Astrocyte of the cerebellum (primary cell): ENCODE results near the gene RAB6B.

ENCODE experiments used
- DNase-seq: peaks from one replicate; pipeline ENCODE4 v3.0.0-alpha.2; 2011; ENCODE audit warnings: low read depth
- H3K4me3 ChIP-seq: 2 replicates; pipeline ENCODE4 v1.5.1; 2011; ENCODE audit warnings: mild to moderate bottlenecking, low read depth, low read length, moderate library complexity
- in situ Hi-C: cut with HindIII; loops from 2 replicates; pipeline ENCODE4 v1.10.0; 2017; ENCODE audit warnings: low sequenced_read_pairs
- TF ChIP-seq, protein P1 (sequence below): IDR thresholded peaks from 2 replicates; pipeline ENCODE4 v1.5.1; 2012; ENCODE audit warnings: low read length, low read depth, moderate library complexity, mild to moderate bottlenecking; ENCODE audit errors: missing control alignments

RAB6B gene

DNA sequence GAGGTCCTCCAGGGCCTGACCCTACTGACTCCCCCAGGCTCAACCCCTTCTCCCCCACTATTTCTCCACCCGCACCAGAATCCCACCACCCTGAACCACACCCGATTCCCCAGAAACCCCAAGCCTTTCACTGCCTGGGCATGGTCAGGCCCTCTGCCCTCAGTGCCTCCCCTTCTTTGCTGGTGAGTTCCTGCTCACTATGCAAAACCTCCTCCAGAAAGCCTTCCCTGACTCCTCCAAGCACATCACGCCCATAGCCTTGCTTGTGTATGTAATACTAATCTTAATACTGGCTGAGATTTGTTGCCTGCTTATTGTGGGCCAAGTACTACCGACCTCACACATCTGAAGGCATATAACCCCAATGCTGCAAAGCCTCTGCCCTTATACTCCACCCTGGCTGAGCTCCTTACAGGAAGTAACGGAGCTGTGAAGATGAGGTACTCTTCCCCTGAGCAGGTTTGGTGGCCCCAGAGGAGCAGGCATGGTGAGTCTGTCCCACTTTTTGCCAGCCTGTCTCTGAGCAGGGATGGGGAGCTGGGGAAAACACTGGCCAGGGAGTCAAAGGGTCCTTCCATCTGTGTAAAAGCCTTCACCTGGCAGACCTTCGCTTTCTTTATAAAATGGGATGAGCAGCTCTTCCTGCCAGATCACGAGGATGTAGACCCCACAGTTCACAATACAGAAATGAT lies 9.5 kb downstream of the RAB6B start:
- in situ Hi-C loops, result no loop called here
- H3K4me3 ChIP-seq, result no peak overlapping the region
- TF ChIP-seq, protein P1, sequence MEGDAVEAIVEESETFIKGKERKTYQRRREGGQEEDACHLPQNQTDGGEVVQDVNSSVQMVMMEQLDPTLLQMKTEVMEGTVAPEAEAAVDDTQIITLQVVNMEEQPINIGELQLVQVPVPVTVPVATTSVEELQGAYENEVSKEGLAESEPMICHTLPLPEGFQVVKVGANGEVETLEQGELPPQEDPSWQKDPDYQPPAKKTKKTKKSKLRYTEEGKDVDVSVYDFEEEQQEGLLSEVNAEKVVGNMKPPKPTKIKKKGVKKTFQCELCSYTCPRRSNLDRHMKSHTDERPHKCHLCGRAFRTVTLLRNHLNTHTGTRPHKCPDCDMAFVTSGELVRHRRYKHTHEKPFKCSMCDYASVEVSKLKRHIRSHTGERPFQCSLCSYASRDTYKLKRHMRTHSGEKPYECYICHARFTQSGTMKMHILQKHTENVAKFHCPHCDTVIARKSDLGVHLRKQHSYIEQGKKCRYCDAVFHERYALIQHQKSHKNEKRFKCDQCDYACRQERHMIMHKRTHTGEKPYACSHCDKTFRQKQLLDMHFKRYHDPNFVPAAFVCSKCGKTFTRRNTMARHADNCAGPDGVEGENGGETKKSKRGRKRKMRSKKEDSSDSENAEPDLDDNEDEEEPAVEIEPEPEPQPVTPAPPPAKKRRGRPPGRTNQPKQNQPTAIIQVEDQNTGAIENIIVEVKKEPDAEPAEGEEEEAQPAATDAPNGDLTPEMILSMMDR, result no peak
- DNase-seq, result no peak

GRCh38 chr3:133884887-133885711 lies 10.6 kb downstream of the RAB6B start:
- TF ChIP-seq, protein P1, result no peak
- no peak for DNase-seq
- in situ Hi-C loops, result no loop called here

GRCh38 chr3:133884054-133884886 lies 11.4 kb downstream of the RAB6B start:
- TF ChIP-seq, protein P1, result no peak
- no peak overlapping the region for H3K4me3 ChIP-seq
- in situ Hi-C loops, result no loop called here
- DNase-seq, result no peak

More at GRCh38 chr3:133884887-133885711, 10.6 kb downstream of the RAB6B start:
- no peak overlapping the region for H3K4me3 ChIP-seq

DNA sequence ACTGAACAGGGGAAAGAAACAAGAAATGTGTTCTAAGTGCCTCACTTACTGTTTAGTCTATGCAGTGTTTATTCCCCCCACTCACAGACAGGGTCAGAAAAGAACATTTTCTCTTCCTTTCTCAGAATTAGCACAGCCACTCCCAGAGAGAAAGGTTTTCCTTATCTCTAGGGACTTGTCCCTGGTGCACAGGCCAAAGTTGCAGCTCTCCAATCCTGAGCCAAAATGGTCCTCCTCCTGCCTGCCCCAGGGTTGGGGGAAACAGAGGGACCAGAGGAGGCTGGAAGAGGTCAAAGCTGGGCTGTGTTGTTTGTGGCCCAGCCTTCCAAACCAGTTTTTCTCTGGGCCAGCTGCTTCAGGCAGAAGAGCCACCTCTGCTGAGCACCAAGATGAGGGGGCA lies 12.0 kb downstream of the RAB6B start:
- DNase-seq, result no peak
- TF ChIP-seq, protein P1, result no peak
- H3K4me3 ChIP-seq, result no peak overlapping the region
- in situ Hi-C loops, result no loop called here

DNA sequence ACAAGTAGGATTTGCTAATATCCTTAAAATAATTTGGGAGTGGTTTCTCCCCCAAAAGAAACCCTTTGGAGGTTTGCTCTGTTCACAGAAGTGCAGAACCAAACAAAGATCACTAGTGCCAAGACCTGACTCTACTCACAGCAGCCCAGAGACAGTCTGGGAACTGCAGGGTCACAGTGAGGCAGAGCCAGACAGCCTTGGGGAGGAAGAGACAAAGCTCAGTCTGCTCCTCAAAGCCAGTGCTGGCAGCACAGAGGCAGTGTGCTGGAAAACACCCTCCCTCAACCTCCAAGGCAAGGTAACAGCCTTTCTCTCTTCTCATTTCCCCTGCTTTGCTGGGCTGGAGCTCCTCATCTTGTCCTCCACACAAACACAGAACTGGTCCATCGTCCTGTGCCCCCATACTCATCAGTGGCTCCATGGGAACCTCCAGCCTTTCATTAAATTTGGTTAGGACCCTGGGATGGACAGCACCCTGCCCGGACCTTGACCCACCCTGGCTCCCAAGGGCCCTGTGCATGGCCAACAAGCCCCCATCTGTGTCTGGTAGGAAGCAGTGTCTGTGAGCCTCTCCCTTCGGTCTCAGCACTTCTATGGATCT lies 12.6 kb downstream of the RAB6B start:
- H3K4me3 ChIP-seq, result no peak overlapping the region
- in situ Hi-C loops, result no loop called here
- no peak for DNase-seq
- TF ChIP-seq, protein P1, result no peak
